GM06990 (cell line): ENCODE results near the gene SVIL.

Experiments used
- DNase-seq: peaks from one replicate; pipeline ENCODE4 v3.0.0-alpha.2; 2011; ENCODE audit not compliant: insufficient read length; ENCODE audit errors: extremely low read depth
- H3K27me3 ChIP-seq: replicated peaks from 2 replicates; pipeline ENCODE4 v1.6.0; 2011; ENCODE audit warnings: low read length; ENCODE audit not compliant: control insufficient read depth, insufficient read depth
- H3K36me3 ChIP-seq: 2 replicates; pipeline ENCODE4 v1.5.1; 2011; ENCODE audit warnings: low read length; ENCODE audit not compliant: control insufficient read depth, insufficient read depth
- H3K4me3 ChIP-seq: replicated peaks from 2 replicates; pipeline ENCODE4 v1.5.1; 2011; ENCODE audit warnings: low read depth, mild to moderate bottlenecking, control low read depth, low read length
- TF ChIP-seq, protein P1 (sequence below): IDR thresholded peaks from 2 replicates; pipeline ENCODE4 v1.5.1; 2011; ENCODE audit warnings: low read length, control low read depth, mild to moderate bottlenecking, inconsistent platforms; ENCODE audit not compliant: insufficient read depth, poor library complexity, severe bottlenecking

The SVIL gene

GRCh38 chr10:29675984-29676383, 41.2 kb upstream of the SVIL start:
- H3K27me3 ChIP-seq: no peaks in the 10 kb centered on the region
- DNase-seq: no peak
- H3K36me3 ChIP-seq: no peaks in the 10 kb centered on the region
- TF ChIP-seq, protein P1, sequence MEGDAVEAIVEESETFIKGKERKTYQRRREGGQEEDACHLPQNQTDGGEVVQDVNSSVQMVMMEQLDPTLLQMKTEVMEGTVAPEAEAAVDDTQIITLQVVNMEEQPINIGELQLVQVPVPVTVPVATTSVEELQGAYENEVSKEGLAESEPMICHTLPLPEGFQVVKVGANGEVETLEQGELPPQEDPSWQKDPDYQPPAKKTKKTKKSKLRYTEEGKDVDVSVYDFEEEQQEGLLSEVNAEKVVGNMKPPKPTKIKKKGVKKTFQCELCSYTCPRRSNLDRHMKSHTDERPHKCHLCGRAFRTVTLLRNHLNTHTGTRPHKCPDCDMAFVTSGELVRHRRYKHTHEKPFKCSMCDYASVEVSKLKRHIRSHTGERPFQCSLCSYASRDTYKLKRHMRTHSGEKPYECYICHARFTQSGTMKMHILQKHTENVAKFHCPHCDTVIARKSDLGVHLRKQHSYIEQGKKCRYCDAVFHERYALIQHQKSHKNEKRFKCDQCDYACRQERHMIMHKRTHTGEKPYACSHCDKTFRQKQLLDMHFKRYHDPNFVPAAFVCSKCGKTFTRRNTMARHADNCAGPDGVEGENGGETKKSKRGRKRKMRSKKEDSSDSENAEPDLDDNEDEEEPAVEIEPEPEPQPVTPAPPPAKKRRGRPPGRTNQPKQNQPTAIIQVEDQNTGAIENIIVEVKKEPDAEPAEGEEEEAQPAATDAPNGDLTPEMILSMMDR: no peak
- H3K4me3 ChIP-seq: no peak overlapping the region

DNA sequence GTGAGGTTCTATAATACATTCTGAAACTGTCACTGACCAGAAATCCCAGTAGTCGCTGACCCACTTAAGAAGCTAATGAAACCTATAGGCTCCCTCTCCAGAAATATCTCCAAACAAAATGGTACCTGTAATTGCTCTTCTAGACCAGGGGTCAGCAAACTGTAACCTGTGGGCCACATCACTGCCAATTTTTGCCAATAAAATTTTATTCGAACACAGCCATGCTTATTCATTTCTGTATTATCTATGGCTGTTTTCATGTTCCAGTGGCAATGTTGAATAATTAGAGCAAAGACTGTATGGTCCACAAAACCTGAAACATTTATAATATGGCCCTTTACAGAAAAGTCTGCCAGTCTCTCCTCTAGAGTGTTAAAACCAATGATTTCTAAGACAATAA, 37.2 kb upstream of the SVIL start:
- H3K36me3 ChIP-seq: no peaks in the 10 kb centered on the region
- no peak for DNase-seq
- no peaks in the 10 kb centered on the region for H3K27me3 ChIP-seq
- TF ChIP-seq, protein P1: no peak
- no peak overlapping the region for H3K4me3 ChIP-seq

- TF ChIP-seq, protein P1: no peak
- no peak for DNase-seq
These were observed 36.5 kb upstream of the SVIL start for GRCh38 chr10:29671228-29671780.

GRCh38 chr10:29670761-29671160, 36.0 kb upstream of the SVIL start:
- TF ChIP-seq, protein P1: no peak
- no peak overlapping the region for H3K4me3 ChIP-seq
- no peaks in the 10 kb centered on the region for H3K27me3 ChIP-seq
- no peaks in the 10 kb centered on the region for H3K36me3 ChIP-seq
- no peak for DNase-seq

More at GRCh38 chr10:29671228-29671780, 36.5 kb upstream of the SVIL start:
- Histone ChIP-seq H3K4me3 (no peak overlapping the region), H3K27me3 (no peaks in the 10 kb centered on the region), H3K36me3 (no peaks in the 10 kb centered on the region)

GRCh38 chr10:29669149-29669548, 34.4 kb upstream of the SVIL start:
- DNase-seq: no peak
- H3K36me3 ChIP-seq: no peaks in the 10 kb centered on the region
- H3K4me3 ChIP-seq: no peak overlapping the region
- TF ChIP-seq, protein P1: no peak
- H3K27me3 ChIP-seq: no peaks in the 10 kb centered on the region

GRCh38 chr10:29668628-29669027, 33.9 kb upstream of the SVIL start:
- TF ChIP-seq, protein P1: no peak
- Histone ChIP-seq H3K4me3 (no peak overlapping the region), H3K36me3 (no peaks in the 10 kb centered on the region), H3K27me3 (no peaks in the 10 kb centered on the region)
- no peak for DNase-seq
